ENCODE measurements around the gene SPTBN2. TPM values are rescaled to one million over a fixed set of nuclear protein-coding genes. Genes with fewer than 3 reads are reported as not detected.
"Not testable (repeated sequence)": the region's sequence is repeated elsewhere in the genome, so short reads cannot be mapped to it uniquely, and the experiment has no call there.

The SPTBN2 gene
- total RNA-seq, 2 experiments from 2014 or later = 0.41 to 0.52 TPM

DNA sequence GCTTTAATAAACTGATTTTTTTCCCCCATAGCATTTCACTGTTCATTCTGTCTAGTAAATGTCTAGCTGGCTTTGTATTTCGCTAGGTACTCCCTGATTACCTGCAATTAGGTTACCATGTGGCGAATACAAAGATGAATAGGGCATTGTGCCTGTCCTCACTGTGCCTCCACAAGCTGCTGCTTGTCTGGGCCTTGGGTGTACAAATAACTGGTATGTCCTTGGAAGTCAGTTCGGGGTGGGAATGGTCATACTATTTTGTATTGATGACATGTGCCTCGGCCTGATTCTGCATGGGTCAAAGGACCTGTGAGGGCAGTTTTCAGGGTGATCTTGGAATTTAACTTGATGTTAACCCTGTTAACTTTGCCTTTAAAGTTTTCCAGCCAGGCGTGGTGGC lies 79.1 kb downstream of the SPTBN2 start:
- Mint-ChIP-seq H3K27ac (no peak overlapping the region), H3K27me3 (no peaks in the 10 kb centered on the region)

DNA sequence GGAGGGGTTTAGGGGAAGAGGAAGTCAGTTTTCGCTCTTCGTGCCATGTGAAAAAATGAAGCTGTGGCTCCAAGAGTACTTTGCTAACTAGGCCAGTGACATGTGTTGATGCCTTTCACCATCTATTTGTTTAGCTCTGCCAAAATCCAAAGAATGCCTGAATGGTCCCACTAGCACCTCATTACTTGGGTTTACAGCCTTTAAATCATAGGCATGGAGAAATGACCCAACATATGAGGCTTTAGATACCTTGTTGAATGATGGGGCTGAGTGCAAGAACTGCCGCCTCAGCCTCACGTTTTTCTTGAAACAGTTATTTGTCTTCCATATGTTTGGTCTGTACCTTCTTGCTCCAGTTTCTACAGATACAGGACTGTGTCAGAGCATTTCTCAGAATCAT lies 82.2 kb downstream of the SPTBN2 start:
- no peaks in the 10 kb centered on the region for H3K27me3 Mint-ChIP-seq
- no peak for DNase-seq
- H3K27ac Mint-ChIP-seq = no peak overlapping the region
- peaks cover 60% of the 10 kb centered on the region for H3K4me1 Mint-ChIP-seq
- CTCF ChIA-PET = interaction anchor here (0.7 to 1.7 kb wide), 3 partner anchors 9 to 55 kb away, joined by 3 to 4 read pairs (median 4); partner anchors contain the start of gene RBM4
- H3K36me3 Mint-ChIP-seq = peaks cover 82% of the 10 kb centered on the region
- H3K9me3 Mint-ChIP-seq (ENCODE audit: low read depth) = no peaks in the 10 kb centered on the region
- no peak for ATAC-seq
- H3K4me3 Mint-ChIP-seq = no peak overlapping the region

More for the DNA sequence above, 79.1 kb downstream of the SPTBN2 start:
- H3K4me1 Mint-ChIP-seq = peaks cover 29% of the 10 kb centered on the region
- H3K36me3 Mint-ChIP-seq = peaks cover 60% of the 10 kb centered on the region
- no peak for DNase-seq
- no peak for ATAC-seq
- no peaks in the 10 kb centered on the region for H3K9me3 Mint-ChIP-seq (ENCODE audit: low read depth)
- CTCF ChIA-PET = interaction anchor here (3.0 kb wide), 1 partner anchor 70 kb away, joined by 7 read pairs; no protein-coding TSS in a partner anchor
- no peak overlapping the region for H3K4me3 Mint-ChIP-seq

DNA sequence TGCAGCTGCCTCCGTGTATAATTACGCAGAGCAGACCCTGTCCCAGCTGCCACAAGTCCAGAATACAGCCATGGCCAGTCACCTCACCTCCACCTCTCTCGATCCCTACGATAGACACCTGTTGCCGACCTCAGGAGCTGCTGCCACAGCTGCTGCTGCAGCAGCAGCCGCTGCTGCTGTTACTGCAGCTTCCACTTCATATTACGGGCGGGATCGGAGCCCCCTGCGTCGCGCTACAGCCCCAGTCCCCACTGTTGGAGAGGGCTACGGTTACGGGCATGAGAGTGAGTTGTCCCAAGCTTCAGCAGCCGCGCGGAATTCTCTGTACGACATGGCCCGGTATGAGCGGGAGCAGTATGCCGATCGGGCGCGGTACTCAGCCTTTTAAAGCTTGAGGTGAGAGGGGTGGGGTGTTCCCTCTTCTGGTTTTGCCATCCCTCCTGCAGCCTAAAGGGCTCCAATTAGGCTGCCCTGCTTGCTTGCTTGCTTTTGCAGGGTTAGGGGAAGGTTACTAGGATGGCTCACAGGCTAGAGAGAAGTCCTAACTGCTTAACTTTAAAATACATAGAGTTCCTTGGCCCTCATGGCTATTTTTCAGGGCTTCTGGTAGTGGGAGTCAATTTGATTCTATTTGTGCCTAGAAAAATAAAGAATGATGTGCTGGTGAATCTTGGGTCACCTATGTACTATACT lies 85.1 kb downstream of the SPTBN2 start:
- no peak overlapping the region for H3K4me3 Mint-ChIP-seq
- CTCF ChIA-PET = interaction anchor here (1.6 kb wide), 1 partner anchor 98 kb away, joined by 4 read pairs; the partner anchor contains the start of gene ZDHHC24
- peaks cover 85% of the 10 kb centered on the region for H3K36me3 Mint-ChIP-seq
- no peak overlapping the region for H3K27ac Mint-ChIP-seq
- DNase-seq = no peak
- no peaks in the 10 kb centered on the region for H3K27me3 Mint-ChIP-seq
- H3K4me1 Mint-ChIP-seq = peaks cover 78% of the 10 kb centered on the region
- no peak for ATAC-seq
- no peaks in the 10 kb centered on the region for H3K9me3 Mint-ChIP-seq (ENCODE audit: low read depth)

DNA sequence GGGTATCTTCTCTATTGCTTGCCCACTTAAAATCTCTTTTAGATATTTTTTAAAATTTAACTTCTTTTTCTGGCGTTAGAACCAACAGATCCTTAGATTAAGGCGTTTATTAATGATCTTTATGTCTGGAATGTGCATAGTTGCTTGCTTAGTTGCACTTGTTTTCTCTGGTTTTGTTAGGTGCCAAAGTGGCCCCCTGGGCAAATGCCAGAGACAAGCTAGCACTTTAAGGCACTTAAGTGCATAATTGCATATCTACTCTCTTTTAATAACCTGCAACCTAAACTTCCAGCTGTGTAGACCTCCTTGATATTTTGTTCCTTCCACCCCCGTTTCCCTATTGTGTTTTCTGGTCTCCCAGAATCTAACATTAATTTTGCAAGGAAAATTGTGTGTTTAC lies 87.2 kb downstream of the SPTBN2 start:
- CTCF ChIA-PET = interaction anchor here (1.3 to 1.7 kb wide), 3 partner anchors 36 to 49 kb away, joined by 3 to 5 read pairs (median 4); partner anchors contain the start of genes CCDC87, CCS and RBM4B
- ATAC-seq (no peak), DNase-seq (no peak)
- H3K4me3 Mint-ChIP-seq = peak overlapping the region; percentile 87
- peaks cover 76% of the 10 kb centered on the region for H3K36me3 Mint-ChIP-seq
- H3K27ac Mint-ChIP-seq = no peak overlapping the region
- no peaks in the 10 kb centered on the region for H3K9me3 Mint-ChIP-seq (ENCODE audit: low read depth)
- no peaks in the 10 kb centered on the region for H3K27me3 Mint-ChIP-seq
- H3K4me1 Mint-ChIP-seq = peaks cover 84% of the 10 kb centered on the region

DNA sequence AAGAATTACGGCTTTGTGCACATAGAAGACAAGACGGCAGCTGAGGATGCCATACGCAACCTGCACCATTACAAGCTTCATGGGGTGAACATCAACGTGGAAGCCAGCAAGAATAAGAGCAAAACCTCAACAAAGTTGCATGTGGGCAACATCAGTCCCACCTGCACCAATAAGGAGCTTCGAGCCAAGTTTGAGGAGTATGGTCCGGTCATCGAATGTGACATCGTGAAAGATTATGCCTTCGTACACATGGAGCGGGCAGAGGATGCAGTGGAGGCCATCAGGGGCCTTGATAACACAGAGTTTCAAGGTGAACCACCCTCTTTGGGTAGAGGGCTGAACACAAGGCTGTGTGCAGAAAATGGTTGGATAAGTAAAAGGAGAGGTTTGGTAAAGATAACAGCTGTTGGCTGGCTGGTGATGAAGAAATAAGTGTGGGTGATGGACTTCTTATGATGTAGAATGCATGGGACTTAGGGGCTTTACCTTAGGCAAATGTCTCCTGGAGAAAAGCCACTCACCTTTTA lies 89.1 kb downstream of the SPTBN2 start:
- Mint-ChIP-seq H3K27ac (peak overlapping the region; percentile 97), H3K4me1 (peaks cover 71% of the 10 kb centered on the region), H3K36me3 (peaks cover 62% of the 10 kb centered on the region), H3K4me3 (peak overlapping the region; percentile 87)
- not testable (repeated sequence) for H3K9me3 Mint-ChIP-seq (ENCODE audit: low read depth); ATAC-seq; H3K27me3 Mint-ChIP-seq; DNase-seq
- CTCF ChIA-PET = interaction anchor here (1.7 to 3.1 kb wide), 3 partner anchors 11 to 201 kb away, joined by 4 to 19 read pairs (median 10); partner anchors contain the start of genes MRPL11 and RBM4B

DNA sequence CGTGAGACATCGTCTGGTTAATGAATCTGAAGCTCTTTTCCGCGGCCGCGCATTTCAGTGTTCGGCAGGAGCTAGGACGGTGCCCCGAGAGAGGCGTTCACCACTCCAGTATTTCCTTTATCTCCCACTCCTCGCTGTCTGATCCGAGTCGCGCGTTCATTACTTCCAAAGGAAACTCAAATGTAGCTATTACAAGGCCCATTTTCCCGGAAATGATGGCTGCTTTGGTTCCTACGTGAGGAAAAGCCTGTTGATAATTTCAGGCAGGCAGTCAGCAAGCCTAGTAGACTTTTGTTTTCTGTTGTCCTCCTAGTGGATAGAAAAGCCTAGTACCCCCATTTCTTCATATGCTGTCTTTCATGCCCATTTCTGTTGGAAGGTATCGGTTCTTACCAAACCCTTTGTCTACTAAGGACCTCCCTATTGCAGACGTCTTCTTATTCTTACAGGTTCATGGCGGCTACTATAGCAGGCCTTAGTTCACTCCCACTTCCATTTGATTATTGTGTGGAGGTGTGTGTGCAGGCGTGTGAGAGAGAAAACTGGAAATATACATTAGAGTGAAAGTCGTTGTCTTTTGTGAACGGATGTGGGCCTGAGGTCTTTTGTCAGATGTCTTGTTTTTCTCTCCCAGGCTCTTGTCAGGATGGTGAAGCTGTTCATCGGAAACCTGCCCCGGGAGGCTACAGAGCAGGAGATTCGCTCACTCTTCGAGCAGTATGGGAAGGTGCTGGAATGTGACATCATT lies 89.8 kb downstream of the SPTBN2 start:
- Mint-ChIP-seq H3K36me3 (peaks cover 61% of the 10 kb centered on the region), H3K9me3 (ENCODE audit: low read depth) (no peaks in the 10 kb centered on the region), H3K27ac (peak overlapping the region; percentile 97), H3K27me3 (no peaks in the 10 kb centered on the region), H3K4me1 (peaks cover 69% of the 10 kb centered on the region), H3K4me3 (peak overlapping the region; percentile 87)
- ATAC-seq = no peak
- DNase-seq = peak; percentile 55
- CTCF ChIA-PET = interaction anchor here (1.1 to 3.1 kb wide), 9 partner anchors 10 to 203 kb away, joined by 3 to 19 read pairs (median 6); partner anchors contain the start of genes DPP3, MRPL11, RBM14 and RBM4B

DNA sequence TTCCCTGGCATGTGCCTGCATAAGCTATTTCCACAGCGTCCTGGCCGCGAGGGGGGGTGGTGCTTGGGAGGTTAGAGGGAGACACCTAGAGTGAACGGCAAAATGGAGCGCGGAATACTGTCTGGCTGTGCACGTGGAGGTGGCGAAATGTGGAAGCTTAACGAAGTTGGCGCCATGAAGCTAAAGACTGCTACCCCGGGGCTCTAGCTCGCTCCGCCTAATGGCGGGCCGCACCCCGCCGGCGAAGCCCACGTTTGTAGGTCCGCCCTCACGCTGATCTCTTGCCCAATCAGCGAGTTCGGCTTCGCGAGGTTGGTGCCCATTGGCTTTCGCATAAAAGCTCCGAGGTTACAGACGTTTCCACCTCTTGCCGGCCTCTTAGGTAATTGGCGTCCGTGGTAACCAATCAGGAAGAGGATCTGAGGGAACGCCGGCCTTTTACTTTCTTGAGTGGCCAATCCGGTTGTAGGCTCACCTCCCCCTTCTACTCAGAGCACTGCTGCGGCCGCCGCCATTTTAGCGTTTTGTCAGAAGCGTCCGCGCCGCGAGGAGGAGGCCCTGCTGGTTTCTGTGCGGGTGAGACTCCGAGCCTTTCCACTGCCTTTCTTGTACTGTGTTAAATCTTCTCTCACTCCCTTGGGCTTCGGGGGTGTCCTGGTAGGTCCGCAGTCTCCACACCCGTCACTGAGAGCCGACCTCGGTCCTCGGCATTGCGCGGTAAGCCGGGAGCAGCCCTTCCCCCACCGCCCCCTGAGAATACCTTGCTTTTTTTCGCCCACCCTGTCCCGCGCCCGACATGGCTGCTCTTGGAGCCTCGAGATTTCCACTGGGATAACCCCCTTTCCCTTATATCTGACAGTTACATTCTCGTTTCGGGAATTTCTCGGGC lies 90.6 kb downstream of the SPTBN2 start, which contains the start of gene RBM4:
TSS of gene RBM4 (plus strand) at position 527 of the 889 bp plus-strand sequence. CDS start 1,009 bp downstream, outside the sequence.
- H3K4me3 Mint-ChIP-seq = peak within 1 kb of the TSS; percentile 87
- H3K9me3 Mint-ChIP-seq (ENCODE audit: low read depth) = no peaks in the 10 kb centered on the region
- H3K4me1 Mint-ChIP-seq = peaks cover 61% of the 10 kb centered on the region
- H3K36me3 Mint-ChIP-seq = peaks cover 58% of the 10 kb centered on the region
- DNase-seq (peak; percentile 99), ATAC-seq (peak; percentile 97)
- peak within 1 kb of the TSS; percentile 97 for H3K27ac Mint-ChIP-seq
- no peaks in the 10 kb centered on the region for H3K27me3 Mint-ChIP-seq
- CTCF ChIA-PET = interaction anchor here (0.8 to 3.1 kb wide), 20 partner anchors 8 to 990 kb away, joined by 3 to 19 read pairs (median 5); partner anchors contain the start of genes ACTN3, CCDC87, CCS and DPP3

DNA sequence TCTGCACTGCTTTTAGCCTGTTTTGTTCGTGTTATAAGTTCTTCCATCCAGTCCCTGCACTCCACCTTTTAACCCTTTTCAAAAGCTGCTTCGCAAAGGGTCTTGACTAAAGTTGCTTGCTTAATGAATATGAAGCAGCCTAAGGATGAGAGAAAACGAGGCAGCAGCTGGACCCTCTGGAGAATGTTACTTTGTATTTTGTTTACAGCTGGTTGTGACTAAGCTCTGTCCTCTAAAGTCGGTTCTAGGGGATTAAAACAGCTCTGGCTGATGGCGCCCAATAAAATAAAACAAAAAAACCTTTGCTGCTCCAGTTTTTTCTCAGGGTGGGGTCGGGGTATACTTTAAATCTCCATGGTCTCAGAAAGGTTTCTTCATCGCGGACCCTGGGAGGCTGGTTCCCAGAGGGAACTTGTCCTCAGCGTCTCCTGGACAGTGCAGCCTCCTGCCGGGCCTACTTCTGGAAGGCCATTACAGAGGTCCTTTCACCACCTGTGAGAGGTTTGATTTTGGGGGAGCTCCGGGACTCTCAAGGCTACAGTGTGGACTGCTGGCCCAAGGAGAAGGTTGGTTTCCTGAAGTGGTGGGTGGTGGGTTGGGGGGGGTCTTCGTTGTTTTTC lies 91.3 kb downstream of the SPTBN2 start:
- Mint-ChIP-seq H3K4me1 (peaks cover 53% of the 10 kb centered on the region), H3K36me3 (peaks cover 52% of the 10 kb centered on the region), H3K27me3 (no peaks in the 10 kb centered on the region), H3K9me3 (ENCODE audit: low read depth) (no peaks in the 10 kb centered on the region), H3K27ac (peak overlapping the region; percentile 97), H3K4me3 (peak overlapping the region; percentile 87)
- ATAC-seq (no peak), DNase-seq (no peak)
- CTCF ChIA-PET = interaction anchor here (0.8 to 3.1 kb wide), 19 partner anchors 8 to 991 kb away, joined by 3 to 19 read pairs (median 5); partner anchors contain the start of genes ACTN3, CCDC87, CCS and DPP3

DNA sequence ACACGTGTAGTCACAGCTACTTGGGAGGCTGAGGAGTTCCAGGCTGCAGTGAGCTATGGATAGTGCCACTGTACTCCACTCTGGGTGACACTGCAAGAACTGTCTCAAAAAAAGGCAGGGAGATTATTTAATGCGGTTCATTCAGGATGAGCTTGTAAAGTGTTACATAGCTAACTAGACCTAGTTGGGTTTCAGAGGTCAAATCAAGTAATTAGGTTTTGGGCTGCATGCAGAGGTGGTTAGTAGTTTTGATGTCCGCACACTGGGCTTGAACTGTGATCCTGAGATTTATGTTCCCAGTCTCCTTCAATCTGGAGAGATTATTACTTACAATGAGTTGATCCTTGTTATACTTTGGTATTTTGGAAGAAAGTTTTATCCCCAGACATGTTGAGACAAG lies 92.6 kb downstream of the SPTBN2 start:
- no peaks in the 10 kb centered on the region for H3K27me3 Mint-ChIP-seq
- no peak overlapping the region for H3K4me3 Mint-ChIP-seq
- peaks cover 50% of the 10 kb centered on the region for H3K36me3 Mint-ChIP-seq
- DNase-seq (no peak), ATAC-seq (no peak)
- H3K4me1 Mint-ChIP-seq = peaks cover 47% of the 10 kb centered on the region
- CTCF ChIA-PET = interaction anchor here (0.7 to 3.0 kb wide), 3 partner anchors 13 to 250 kb away, joined by 3 to 16 read pairs (median 15); partner anchors contain the start of gene RBM14
- H3K27ac Mint-ChIP-seq = peak overlapping the region; percentile 97
- no peaks in the 10 kb centered on the region for H3K9me3 Mint-ChIP-seq (ENCODE audit: low read depth)

Data from activated CD8-positive, alpha-beta memory T cell treated with anti-CD3 and anti-CD28 coated beads, Interleukin-2, amount 10 ng/mL, durations not matched to agents 7 days and 5 days (primary cell).